Uterus (tissue), 2 donors: ENCODE data around the gene SLC9A7.

ENCODE experiments used
- CTCF ChIP-seq, 4 experiments: fragments of 200-600 bp in 2 of 4; fragments of 450-650 bp in 2 of 4; sonication (generic) in 2 of 4; IDR thresholded peaks; one replicate each; pipeline ENCODE4 v1.5.1; 2016 to 2019; ENCODE audit warnings: antibody characterized with exemption in 4 of 4, mild to moderate bottlenecking in 2 of 4, moderate library complexity in 1 of 4
- POLR2A ChIP-seq, 2 donors: fragments of 450-650 bp; IDR thresholded peaks; one replicate each; pipeline ENCODE4 v1.6.1; 2016; ENCODE audit warnings: antibody characterized with exemption in 2 of 2, mild to moderate bottlenecking in 1 of 2, moderate library complexity in 1 of 2

GRCh38 chrX:46647251-46647650 lies 111.7 kb downstream of the SLC9A7 start:
- TF ChIP-seq CTCF (IDR thresholded peaks at IDR 0.05) (no peak), POLR2A (IDR thresholded peaks at IDR 0.05) (no peak)
